Mucosa of descending colon (tissue), 3 donors: ENCODE measurements around the gene WHRN. TPM values are rescaled to one million over a fixed set of nuclear protein-coding genes. Genes with fewer than 3 reads are reported as not detected.

ENCODE experiments used
- ATAC-seq: fragments of 200-7000 bp; cut with Tn5 transposase; one replicate; pipeline ENCODE4 v1.9.1; 2020; ENCODE audit warnings: mild to moderate bottlenecking, moderate library complexity
- DNase-seq, 3 donors: peaks; one replicate each; pipeline ENCODE4 v3.0.0-alpha.2; 2020
- H3K36me3 ChIP-seq: fragments of 200-600 bp; one replicate; pipeline ENCODE4 v1.8.0; 2021; ENCODE audit warnings: low read depth, mild to moderate bottlenecking
- H3K4me1 ChIP-seq: fragments of 200-600 bp; one replicate; pipeline ENCODE4 v1.8.0; 2021; ENCODE audit warnings: low read depth, mild to moderate bottlenecking
- H3K4me3 ChIP-seq: fragments of 200-600 bp; one replicate; pipeline ENCODE4 v1.8.0; 2021; ENCODE audit warnings: mild to moderate bottlenecking
- H3K9me3 ChIP-seq: fragments of 200-600 bp; one replicate; pipeline ENCODE4 v1.8.0; 2021; ENCODE audit warnings: mild to moderate bottlenecking
- intact Hi-C, 2 donors: fragments of 100-400 bp; cut with DNase I in 1 of 2; cut with micrococcal nuclease in 1 of 2; formaldehyde crosslinking; loops; one replicate each; pipeline versions ENCODE4 v1.11.0 to v1.11.1; 2022; cut with DNase I, micrococcal nuclease
- total RNA-seq, 3 donors: library from RNA; stranded (reverse); fragmentation: NEBNext Ultra II Directional in 2 of 3; extraction: Animal tissue kit (Norgen Biotek cat#: 25700) in 2 of 3; gene quantifications; one replicate each; pipeline versions ENCODE4 v1.2.1 to v1.2.4, GENCODE V29; 2021 to 2023
- TF ChIP-seq, protein P1 (sequence below): fragments of 200-600 bp; IDR thresholded peaks from one replicate; pipeline ENCODE4 v1.8.0; 2022; ENCODE audit warnings: antibody characterized with exemption, mild to moderate bottlenecking
- donor health status: DM: no; HTN: no; CAD: no; lungs with moderate emphysema.
- donor health status: DM: no; HTN: no; CAD: no.
- donor health status: DM: no; HTN: yes; CAD: no.

The WHRN gene
- total RNA-seq, 3 donors from 2014 or later, result 2.8 to 19.1 (median 4.7) TPM

DNA sequence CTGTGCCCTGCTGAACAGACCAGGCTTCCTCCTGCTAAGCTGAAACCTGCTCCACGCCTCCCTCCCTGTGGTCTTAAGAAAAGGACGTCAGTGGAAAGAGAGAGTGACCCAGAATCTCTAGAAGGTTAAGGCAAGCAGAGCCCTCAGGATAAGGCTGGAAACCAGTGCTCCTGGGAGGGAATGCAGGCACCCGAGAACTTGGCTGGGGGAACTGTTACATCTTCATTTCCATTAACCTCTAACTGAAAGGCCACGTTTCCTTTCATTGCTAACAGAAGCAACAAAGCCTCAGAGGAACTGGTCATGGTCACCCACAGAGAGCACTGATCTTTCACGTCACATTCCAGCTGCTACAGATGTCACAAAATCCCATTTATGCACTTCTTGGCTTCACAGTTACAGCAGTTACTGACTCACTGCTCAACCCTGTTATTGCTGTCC lies 91.4 kb downstream of the WHRN start:
- ATAC-seq (no peak), DNase-seq (no peak)
- intact Hi-C loops, result no loop called here

DNA sequence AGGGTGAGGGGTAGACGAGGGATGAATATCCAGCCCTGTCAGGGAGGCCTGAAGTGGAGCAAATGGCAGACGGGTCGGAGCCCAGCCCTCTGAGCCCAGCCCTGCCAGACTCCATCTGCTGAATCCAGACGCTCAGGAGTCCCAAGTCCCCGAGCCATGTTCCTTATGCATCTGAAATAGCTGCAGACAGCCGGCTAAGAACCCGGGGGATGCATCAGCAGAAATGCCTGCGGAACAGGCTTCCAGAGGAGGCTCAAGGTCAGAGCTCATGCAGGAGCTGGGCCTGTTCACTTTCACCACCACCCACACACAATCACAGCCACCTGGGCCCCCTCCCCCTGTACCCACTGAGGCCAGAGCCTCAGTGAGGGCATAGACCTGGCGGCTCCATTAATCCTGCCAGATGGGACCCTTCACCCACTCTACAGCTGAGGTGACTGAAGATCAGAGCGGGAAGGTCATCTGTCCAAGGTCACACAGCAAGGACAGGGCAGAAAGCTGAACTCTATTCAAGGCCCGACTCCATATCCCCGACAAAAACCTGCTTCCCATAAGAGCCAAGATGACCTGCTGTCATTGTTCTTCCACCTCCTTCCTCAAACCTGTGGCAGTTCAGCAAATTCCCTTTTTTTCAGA lies 93.1 kb downstream of the WHRN start:
- H3K36me3 ChIP-seq, result no peaks in the 10 kb centered on the region
- ATAC-seq, result no peak
- intact Hi-C loops, result no loop called here
- DNase-seq, result no peak
- no peaks in the 10 kb centered on the region for H3K4me1 ChIP-seq
- no peak overlapping the region for H3K4me3 ChIP-seq
- TF ChIP-seq, protein P1, sequence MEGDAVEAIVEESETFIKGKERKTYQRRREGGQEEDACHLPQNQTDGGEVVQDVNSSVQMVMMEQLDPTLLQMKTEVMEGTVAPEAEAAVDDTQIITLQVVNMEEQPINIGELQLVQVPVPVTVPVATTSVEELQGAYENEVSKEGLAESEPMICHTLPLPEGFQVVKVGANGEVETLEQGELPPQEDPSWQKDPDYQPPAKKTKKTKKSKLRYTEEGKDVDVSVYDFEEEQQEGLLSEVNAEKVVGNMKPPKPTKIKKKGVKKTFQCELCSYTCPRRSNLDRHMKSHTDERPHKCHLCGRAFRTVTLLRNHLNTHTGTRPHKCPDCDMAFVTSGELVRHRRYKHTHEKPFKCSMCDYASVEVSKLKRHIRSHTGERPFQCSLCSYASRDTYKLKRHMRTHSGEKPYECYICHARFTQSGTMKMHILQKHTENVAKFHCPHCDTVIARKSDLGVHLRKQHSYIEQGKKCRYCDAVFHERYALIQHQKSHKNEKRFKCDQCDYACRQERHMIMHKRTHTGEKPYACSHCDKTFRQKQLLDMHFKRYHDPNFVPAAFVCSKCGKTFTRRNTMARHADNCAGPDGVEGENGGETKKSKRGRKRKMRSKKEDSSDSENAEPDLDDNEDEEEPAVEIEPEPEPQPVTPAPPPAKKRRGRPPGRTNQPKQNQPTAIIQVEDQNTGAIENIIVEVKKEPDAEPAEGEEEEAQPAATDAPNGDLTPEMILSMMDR, result no peak
- no peaks in the 10 kb centered on the region for H3K9me3 ChIP-seq

More for the DNA sequence above, 91.4 kb downstream of the WHRN start:
- H3K4me3 ChIP-seq, result no peak overlapping the region
- TF ChIP-seq, protein P1, result no peak
- H3K9me3 ChIP-seq, result no peaks in the 10 kb centered on the region
- no peaks in the 10 kb centered on the region for H3K36me3 ChIP-seq
- H3K4me1 ChIP-seq, result no peaks in the 10 kb centered on the region

DNA sequence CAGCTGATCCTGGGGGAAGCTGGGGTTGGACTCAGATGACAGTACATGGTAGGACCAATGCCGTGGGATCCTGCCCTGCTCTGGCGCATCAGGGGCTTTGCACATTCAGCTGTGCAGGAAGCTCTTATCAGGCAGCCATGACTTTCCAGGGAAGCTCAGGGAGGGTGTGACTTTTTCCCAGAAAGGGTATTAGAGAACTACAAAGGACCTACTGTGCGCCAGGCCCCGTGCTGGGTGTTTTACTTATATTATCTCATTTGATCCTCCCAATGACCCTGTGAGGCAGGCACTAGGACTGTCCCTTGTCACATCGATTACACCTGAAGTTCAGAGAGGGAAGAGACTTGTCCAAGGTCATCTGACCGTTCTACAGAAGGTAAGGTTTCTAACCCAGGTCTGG lies 93.8 kb downstream of the WHRN start:
- DNase-seq (no peak), ATAC-seq (no peak)
- Histone ChIP-seq H3K4me1 (no peaks in the 10 kb centered on the region), H3K9me3 (no peaks in the 10 kb centered on the region), H3K36me3 (no peaks in the 10 kb centered on the region), H3K4me3 (no peak overlapping the region)
- intact Hi-C loops, result no loop called here
- TF ChIP-seq, protein P1, result no peak

DNA sequence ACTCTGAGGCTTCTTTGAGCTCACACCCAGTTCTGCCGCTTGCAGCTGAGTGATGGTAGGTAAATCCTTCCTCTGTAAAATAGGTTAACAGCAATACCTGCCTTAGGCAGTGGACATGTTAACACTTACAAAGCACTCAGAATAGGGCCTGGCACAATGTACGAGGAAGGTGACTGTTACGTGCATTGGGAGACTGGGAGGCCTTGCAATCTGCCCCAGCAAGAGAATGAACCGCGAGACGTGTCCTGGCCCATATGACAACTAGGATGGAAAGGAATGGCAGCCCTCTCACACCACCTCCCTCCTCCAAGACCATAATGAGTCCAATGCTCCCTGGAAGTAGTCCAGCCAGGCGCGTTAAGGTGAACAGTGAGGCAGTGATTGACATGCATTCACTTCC lies 94.4 kb downstream of the WHRN start:
- ATAC-seq, result no peak

DNA sequence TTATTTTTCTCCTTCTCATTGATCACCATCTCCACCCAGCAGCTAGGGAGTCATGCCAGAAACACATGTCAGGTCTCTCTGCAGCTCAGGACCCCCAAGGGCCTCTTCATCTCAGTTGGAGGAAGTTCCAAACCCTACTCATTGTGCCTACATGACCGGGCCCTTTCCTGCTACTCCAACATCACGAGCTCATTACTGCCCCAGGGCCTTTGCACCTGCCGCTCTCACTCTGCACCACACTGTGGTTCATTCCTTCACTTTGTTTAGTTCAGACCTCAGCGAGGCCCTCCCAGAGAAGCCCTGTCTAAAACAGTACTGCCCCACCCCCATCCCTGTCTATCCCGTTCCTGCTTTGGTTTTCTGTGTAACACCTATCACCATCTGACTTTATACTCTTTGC lies 95.4 kb downstream of the WHRN start:
- peaks cover 2% of the 10 kb centered on the region for H3K4me1 ChIP-seq
- H3K9me3 ChIP-seq, result no peaks in the 10 kb centered on the region
- TF ChIP-seq, protein P1, result no peak
- intact Hi-C loops, result loop anchor here (5.0 to 10.0 kb wide), 3 partner anchors 85 to 247 kb away; partner anchors contain the start of gene TEX53 (in 1 of the 2)
- H3K4me3 ChIP-seq, result no peak overlapping the region
- ATAC-seq (no peak), DNase-seq (no peak)
- no peaks in the 10 kb centered on the region for H3K36me3 ChIP-seq

More for the DNA sequence above, 94.4 kb downstream of the WHRN start:
- Histone ChIP-seq H3K4me1 (peaks cover under 1% of the 10 kb centered on the region), H3K36me3 (no peaks in the 10 kb centered on the region), H3K9me3 (no peaks in the 10 kb centered on the region), H3K4me3 (no peak overlapping the region)
- TF ChIP-seq, protein P1, result no peak
- DNase-seq, result no peak
- intact Hi-C loops, result no loop called here
